H1 (cell line): Measurements from ENCODE around the gene HJURP. TPM values are rescaled to one million over a fixed set of nuclear protein-coding genes. Genes with fewer than 3 reads are reported as not detected.

Source experiments
- ASH2L ChIP-seq: fragments of 200-600, 300-600 bp; sonication (generic); IDR thresholded peaks from one replicate; pipeline ENCODE4 v1.7.1; 2017; ENCODE audit warnings: low read length
- CBX5 ChIP-seq: fragments of 300-800, 300-1000 bp; sonication (generic); IDR thresholded peaks from 2 replicates; pipeline ENCODE4 v1.7.1; 2016; ENCODE audit warnings: antibody characterized with exemption, low read length, low read depth
- CBX8 ChIP-seq: fragments of 300-800, 300-1000 bp; sonication (generic); IDR thresholded peaks from 2 replicates; pipeline ENCODE4 v1.7.1; 2016; ENCODE audit warnings: low read depth, low read length, borderline replicate concordance
- CHD2 ChIP-seq: IDR thresholded peaks from 2 replicates; pipeline ENCODE4 v1.6.1; 2012; ENCODE audit warnings: low read length, improper control_type of control experiment
- CREB1 ChIP-seq: IDR thresholded peaks from 2 replicates; pipeline ENCODE4 v1.6.1; 2012; ENCODE audit warnings: inconsistent platforms
- CTBP2 ChIP-seq: IDR thresholded peaks from 2 replicates; pipeline ENCODE4 v1.7.0; 2011; ENCODE audit warnings: borderline replicate concordance, mild to moderate bottlenecking, moderate library complexity, mixed read lengths, low read length; ENCODE audit not compliant: insufficient read depth, insufficient read length
- KDM1A ChIP-seq: fragments of 200-600, 300-600 bp; sonication (generic); IDR thresholded peaks from 2 replicates; pipeline ENCODE4 v1.7.1; 2016; ENCODE audit warnings: mild to moderate bottlenecking, low read length, borderline replicate concordance
- KDM4A ChIP-seq: IDR thresholded peaks from one replicate; pipeline ENCODE4 v1.7.1; 2012; ENCODE audit warnings: low read depth, mild to moderate bottlenecking, moderate library complexity, low read length, inconsistent platforms; ENCODE audit not compliant: severe bottlenecking
- MAFK ChIP-seq: IDR thresholded peaks from 2 replicates; pipeline ENCODE4 v1.6.1; 2012; ENCODE audit warnings: low read depth, mild to moderate bottlenecking, improper control_type of control experiment, low read length
- RNF2 ChIP-seq: fragments of 200-900, 300-1000 bp; sonication (generic); IDR thresholded peaks from 2 replicates; pipeline ENCODE4 v1.7.1; 2016; ENCODE audit warnings: borderline replicate concordance, low read depth, mild to moderate bottlenecking, antibody characterized with exemption, low read length; ENCODE audit not compliant: poor library complexity, severe bottlenecking; ENCODE audit errors: missing control alignments
- RXRA ChIP-seq: IDR thresholded peaks from 2 replicates; pipeline ENCODE4 v1.6.1; 2011; ENCODE audit warnings: low read depth, mild to moderate bottlenecking, low read length, moderate library complexity; ENCODE audit not compliant: insufficient read depth
- SIN3A ChIP-seq, 2 experiments: IDR thresholded peaks in 1 of 2; conservative IDR thresholded peaks in 1 of 2; 2 replicates each; pipeline ENCODE4 v1.6.1; 2011 to 2012; ENCODE audit warnings: low read length in 2 of 2, improper control_type of control experiment in 1 of 2, low read depth in 1 of 2, mild to moderate bottlenecking in 1 of 2
- SIRT6 ChIP-seq: IDR thresholded peaks from one replicate; pipeline ENCODE4 v1.7.1; 2012; ENCODE audit warnings: low read length, inconsistent platforms
- SP2 ChIP-seq: IDR thresholded peaks from 2 replicates; pipeline ENCODE4 v1.6.1; 2012; ENCODE audit warnings: mild to moderate bottlenecking, low read length, inconsistent platforms
- SP4 ChIP-seq: IDR thresholded peaks from 2 replicates; pipeline ENCODE4 v1.6.1; 2012; ENCODE audit warnings: low read length, inconsistent platforms
- SUZ12 ChIP-seq: fragments of 200-600 bp; sonication (generic); IDR thresholded peaks from 2 replicates; pipeline ENCODE4 v1.6.1; 2012; ENCODE audit warnings: mild to moderate bottlenecking, inconsistent platforms, low read length, moderate library complexity, mixed read lengths
- TBP ChIP-seq: IDR thresholded peaks from 2 replicates; pipeline ENCODE4 v1.6.1; 2011; ENCODE audit warnings: low read depth, low read length, improper control_type of control experiment
- TEAD4 ChIP-seq: IDR thresholded peaks from 2 replicates; pipeline ENCODE4 v1.6.1; 2012; ENCODE audit warnings: low read depth, low read length, inconsistent platforms, mixed read lengths
- YY1 ChIP-seq: IDR thresholded peaks from 2 replicates; pipeline ENCODE4 v1.6.1; 2011; ENCODE audit warnings: low read depth, mild to moderate bottlenecking, low read length
- ZNF274 ChIP-seq: IDR thresholded peaks from 2 replicates; pipeline ENCODE4 v1.7.0; 2012; ENCODE audit warnings: low read length, borderline replicate concordance; ENCODE audit errors: extremely low read depth
- polyA plus RNA-seq, 7 experiments: library from polyadenylated mRNA; depleted of rRNA in 3 of 7; stranded (reverse) in 5 of 7; unstranded in 2 of 7; fragments of >200 nt in 5 of 7; fragments of 200-250 nt in 2 of 7; gene quantifications; 1 replicate in 5 of 7; 2 replicates in 1 of 7; 4 replicates in 1 of 7; pipeline versions ENCODE4 v1.2.1 to v1.2.3, GENCODE V29; 2011 to 2013; ENCODE audit warnings: missing spikeins in 2 of 7, mixed read lengths in 2 of 7
- total RNA-seq: library from RNA; stranded (reverse); fragmentation: NEBNext Ultra II Directional; extraction: Animal tissue kit (Norgen Biotek cat#: 25700); gene quantifications from 2 replicates; pipeline ENCODE4 v1.2.1, GENCODE V29; 2021
- TF ChIP-seq, protein P1 (sequence below): IDR thresholded peaks from 2 replicates; pipeline ENCODE4 v1.6.1; 2012; ENCODE audit warnings: inconsistent platforms
- TF ChIP-seq, protein P2 (sequence below), 3 experiments: IDR thresholded peaks; 1 replicate in 2 of 3; 2 replicates in 1 of 3; pipeline versions ENCODE4 v1.5.1 to v1.6.1; 2011; ENCODE audit warnings: low read length in 3 of 3, mild to moderate bottlenecking in 3 of 3, inconsistent platforms in 2 of 3, low read depth in 1 of 3, moderate library complexity in 1 of 3; ENCODE audit not compliant: insufficient read depth in 1 of 3; ENCODE audit errors: control extremely low read depth in 1 of 3
- TF ChIP-seq, protein P3 (sequence below): IDR thresholded peaks from 2 replicates; pipeline ENCODE4 v1.6.1; 2012; ENCODE audit warnings: inconsistent platforms

Gene HJURP
- total and polyA plus RNA-seq, 2 of the 8 experiments (the other 6 are each of a cell fraction or from before 2014, with no cell fraction given), result 49.3 to 60.5 TPM

DNA sequence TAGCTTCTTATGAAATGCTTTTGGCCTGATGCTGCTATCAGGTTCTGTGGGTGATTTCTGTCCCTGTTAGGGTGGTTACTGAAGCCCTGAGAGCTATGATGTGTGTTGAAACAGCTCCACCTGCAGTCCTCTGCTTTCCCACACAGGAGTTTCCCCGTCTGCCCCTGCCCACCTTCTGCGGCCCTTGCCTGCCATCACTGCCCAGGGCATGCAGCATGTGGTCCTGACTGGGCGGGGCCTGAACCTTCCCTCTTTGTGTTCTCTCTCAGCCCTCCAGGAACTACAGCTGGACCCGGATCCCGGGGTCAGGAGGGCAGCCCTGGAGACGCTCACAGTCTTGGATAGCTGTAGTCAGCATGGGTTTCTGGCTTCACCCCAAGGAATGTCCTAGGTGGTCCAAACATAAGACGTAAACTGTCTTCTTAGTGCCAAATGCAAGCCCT, 21.4 kb downstream of the HJURP start (continued):
- TF ChIP-seq SUZ12 (no peak), KDM1A (no peak), TEAD4 (no peak), CBX5 (no peak), CREB1 (no peak), ZNF274 (no peak), ASH2L (no peak), CHD2 (no peak), RNF2 (no peak), KDM4A (no peak), SP4 (no peak), MAFK (no peak), RXRA (no peak), TBP (no peak), SIRT6 (no peak), CTBP2 (no peak), YY1 (peak; percentile 75; the same call in 1 of the 2 replicates), SIN3A (conservative IDR thresholded peaks at IDR 0.05 in 1 of 2, IDR thresholded peaks at IDR 0.05 in 1 of 2; ENCODE audit: low read depth in 1 of 2, low read length in 2 of 2) (peak in 1 of 2 experiments; percentile 66; a peak in 1 of 4 replicates), CBX8 (no peak), SP2 (no peak)
- TF ChIP-seq, protein P1, sequence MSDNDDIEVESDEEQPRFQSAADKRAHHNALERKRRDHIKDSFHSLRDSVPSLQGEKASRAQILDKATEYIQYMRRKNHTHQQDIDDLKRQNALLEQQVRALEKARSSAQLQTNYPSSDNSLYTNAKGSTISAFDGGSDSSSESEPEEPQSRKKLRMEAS, result peak; percentile 82
- TF ChIP-seq, protein P2, sequence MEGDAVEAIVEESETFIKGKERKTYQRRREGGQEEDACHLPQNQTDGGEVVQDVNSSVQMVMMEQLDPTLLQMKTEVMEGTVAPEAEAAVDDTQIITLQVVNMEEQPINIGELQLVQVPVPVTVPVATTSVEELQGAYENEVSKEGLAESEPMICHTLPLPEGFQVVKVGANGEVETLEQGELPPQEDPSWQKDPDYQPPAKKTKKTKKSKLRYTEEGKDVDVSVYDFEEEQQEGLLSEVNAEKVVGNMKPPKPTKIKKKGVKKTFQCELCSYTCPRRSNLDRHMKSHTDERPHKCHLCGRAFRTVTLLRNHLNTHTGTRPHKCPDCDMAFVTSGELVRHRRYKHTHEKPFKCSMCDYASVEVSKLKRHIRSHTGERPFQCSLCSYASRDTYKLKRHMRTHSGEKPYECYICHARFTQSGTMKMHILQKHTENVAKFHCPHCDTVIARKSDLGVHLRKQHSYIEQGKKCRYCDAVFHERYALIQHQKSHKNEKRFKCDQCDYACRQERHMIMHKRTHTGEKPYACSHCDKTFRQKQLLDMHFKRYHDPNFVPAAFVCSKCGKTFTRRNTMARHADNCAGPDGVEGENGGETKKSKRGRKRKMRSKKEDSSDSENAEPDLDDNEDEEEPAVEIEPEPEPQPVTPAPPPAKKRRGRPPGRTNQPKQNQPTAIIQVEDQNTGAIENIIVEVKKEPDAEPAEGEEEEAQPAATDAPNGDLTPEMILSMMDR (IDR thresholded peaks at IDR 0.05; ENCODE audit: control extremely low read depth in 1 of 3, insufficient read depth in 1 of 3, low read depth in 1 of 3, low read length in 3 of 3), result peak; percentile 70 to 89 (median 79)
- TF ChIP-seq, protein P3, sequence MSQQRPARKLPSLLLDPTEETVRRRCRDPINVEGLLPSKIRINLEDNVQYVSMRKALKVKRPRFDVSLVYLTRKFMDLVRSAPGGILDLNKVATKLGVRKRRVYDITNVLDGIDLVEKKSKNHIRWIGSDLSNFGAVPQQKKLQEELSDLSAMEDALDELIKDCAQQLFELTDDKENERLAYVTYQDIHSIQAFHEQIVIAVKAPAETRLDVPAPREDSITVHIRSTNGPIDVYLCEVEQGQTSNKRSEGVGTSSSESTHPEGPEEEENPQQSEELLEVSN, result no peak
